IMR-90 (cell line): ENCODE results near the gene CERS4. TPM values are rescaled to one million over a fixed set of nuclear protein-coding genes. Genes with fewer than 3 reads are reported as not detected.

Experiments used
- ATAC-seq: fragments of 200-7000 bp; cut with Tn5 transposase; 2 replicates; pipeline ENCODE4 v1.9.1; 2020; ENCODE audit warnings: low read depth, mild to moderate bottlenecking, moderate library complexity
- Bru-seq: library from RNA; stranded (reverse); fragments of 400-500 nt; gene quantifications from one replicate; lab custom pipeline; 2021; lab: Mats Ljungman, UMichigan
- BruChase-seq, 2 experiments: library from RNA; stranded (reverse); fragments of 400-500 nt; gene quantifications; one replicate each; lab custom pipeline; 2021; lab: Mats Ljungman, UMichigan
- BruUV-seq: library from RNA; stranded (reverse); fragments of 400-500 nt; replicated peaks from 2 replicates; lab custom pipeline; 2021; lab: Mats Ljungman, UMichigan
- CTCF ChIA-PET: fragments of 300-600 bp; formaldehyde crosslinking; extraction: SDS; loops from one replicate; lab custom pipeline; 2021; ENCODE audit warnings: antibody characterized with exemption; lab: Yijun Ruan, JAX
- POLR2A ChIA-PET: fragments of 300-600 bp; sonication (Branson Sonifier 250); formaldehyde crosslinking; loops from one replicate; lab custom pipeline; 2022; ENCODE audit warnings: antibody characterized with exemption; ENCODE audit not compliant: unreplicated experiment; lab: Charles Lee
- DNase-seq: peaks from one replicate; pipeline ENCODE4 v3.0.0; 2013
- H2AFZ ChIP-seq: replicated peaks from 2 replicates; pipeline ENCODE3; 2013; ENCODE audit warnings: low read length, mild to moderate bottlenecking; ENCODE audit not compliant: poor library complexity
- H2AK5ac ChIP-seq: 2 replicates; pipeline ENCODE4 v1.6.1; 2013; ENCODE audit warnings: low read depth, low read length, inconsistent platforms
- H2AK9ac ChIP-seq: replicated peaks from 2 replicates; pipeline ENCODE3; 2013; ENCODE audit warnings: mild to moderate bottlenecking, low read depth, low read length, moderate library complexity; ENCODE audit not compliant: poor library complexity
- H2BK120ac ChIP-seq: 2 replicates; pipeline ENCODE4 v1.6.1; 2013; ENCODE audit warnings: low read depth, low read length, inconsistent platforms
- H2BK15ac ChIP-seq: 3 replicates; pipeline ENCODE4 v1.6.1; 2013; ENCODE audit warnings: low read depth, low read length, inconsistent platforms
- H2BK20ac ChIP-seq: 2 replicates; pipeline ENCODE4 v1.6.1; 2013; ENCODE audit warnings: low read depth, mild to moderate bottlenecking, inconsistent platforms, low read length, moderate library complexity
- H2BK5ac ChIP-seq: 2 replicates; pipeline ENCODE4 v1.6.1; 2013; ENCODE audit warnings: mild to moderate bottlenecking, low read depth, low read length, inconsistent platforms; ENCODE audit not compliant: poor library complexity, severe bottlenecking
- H3K14ac ChIP-seq: replicated peaks from 2 replicates; pipeline ENCODE4 v1.6.1; 2013; ENCODE audit warnings: low read depth, low read length, inconsistent platforms
- H3K18ac ChIP-seq: 2 replicates; pipeline ENCODE4 v1.6.1; 2013; ENCODE audit warnings: low read depth, low read length, control low read depth
- H3K23ac ChIP-seq: 2 replicates; pipeline ENCODE4 v1.6.1; 2013; ENCODE audit warnings: low read depth, low read length, inconsistent platforms
- H3K27ac ChIP-seq: 2 replicates; pipeline ENCODE4 v1.5.1; 2013; ENCODE audit warnings: mild to moderate bottlenecking, control low read depth, low read length; ENCODE audit not compliant: insufficient read depth
- H3K27me3 ChIP-seq: 2 replicates; pipeline ENCODE4 v1.6.1; 2013; ENCODE audit warnings: low read length; ENCODE audit not compliant: control insufficient read depth, insufficient read depth
- H3K36me3 ChIP-seq: 2 replicates; pipeline ENCODE4 v1.6.1; 2013; ENCODE audit warnings: low read length, mixed read lengths; ENCODE audit not compliant: control insufficient read depth, insufficient read depth
- H3K4ac ChIP-seq: 2 replicates; pipeline ENCODE4 v1.6.1; 2013; ENCODE audit warnings: low read depth, low read length, inconsistent platforms
- H3K4me1 ChIP-seq: 2 replicates; pipeline ENCODE4 v1.6.1; 2013; ENCODE audit warnings: low read length, mixed read lengths; ENCODE audit not compliant: control insufficient read depth, insufficient read depth
- H3K4me2 ChIP-seq: 2 replicates; pipeline ENCODE4 v1.6.1; 2013; ENCODE audit warnings: low read depth, mild to moderate bottlenecking, control low read depth, low read length, moderate library complexity
- H3K4me3 ChIP-seq: 2 replicates; pipeline ENCODE4 v1.5.1; 2013; ENCODE audit warnings: low read depth, mild to moderate bottlenecking, control low read depth, low read length, moderate library complexity; ENCODE audit not compliant: insufficient read depth
- H3K56ac ChIP-seq: 2 replicates; pipeline ENCODE4 v1.6.1; 2013; ENCODE audit warnings: low read length, inconsistent platforms; ENCODE audit not compliant: insufficient read depth; ENCODE audit errors: extremely low read depth
- H3K79me1 ChIP-seq, 2 experiments: 2 replicates each; pipeline ENCODE4 v1.6.1; 2013; ENCODE audit warnings: low read length in 2 of 2, inconsistent platforms in 1 of 2, low read depth in 1 of 2
- H3K9ac ChIP-seq: 2 replicates; pipeline ENCODE4 v1.6.1; 2013; ENCODE audit warnings: low read depth, low read length, control low read depth
- H3K9me1 ChIP-seq: 2 replicates; pipeline ENCODE4 v1.6.1; 2013; ENCODE audit warnings: low read length, inconsistent platforms; ENCODE audit not compliant: insufficient read depth
- H3K9me3 ChIP-seq: 2 replicates; pipeline ENCODE4 v1.6.1; 2013; ENCODE audit warnings: low read length; ENCODE audit not compliant: control insufficient read depth, insufficient read depth
- H4K20me1 ChIP-seq: 2 replicates; pipeline ENCODE4 v1.6.1; 2013; ENCODE audit warnings: low read length, inconsistent platforms; ENCODE audit not compliant: insufficient read depth
- H4K5ac ChIP-seq: 2 replicates; pipeline ENCODE4 v1.6.1; 2013; ENCODE audit warnings: mild to moderate bottlenecking, low read depth, low read length, control low read depth
- H4K8ac ChIP-seq, 2 experiments: 2 replicates each; pipeline ENCODE4 v1.6.1; 2013; ENCODE audit warnings: low read depth in 2 of 2, low read length in 2 of 2, control low read depth in 1 of 2, inconsistent platforms in 1 of 2
- H4K91ac ChIP-seq: 2 replicates; pipeline ENCODE4 v1.6.1; 2013; ENCODE audit warnings: low read depth, low read length, inconsistent platforms; ENCODE audit not compliant: insufficient read depth
- BHLHE40 ChIP-seq: fragments of 150-350 bp; IDR thresholded peaks from 2 replicates; pipeline ENCODE4 v1.6.1; 2016; ENCODE audit warnings: mild to moderate bottlenecking, low read depth, low read length
- CEBPB ChIP-seq: IDR thresholded peaks from 2 replicates; pipeline ENCODE4 v1.6.1; 2012; ENCODE audit warnings: low read depth, low read length, improper control_type of control experiment
- CHD1 ChIP-seq: IDR thresholded peaks from 2 replicates; pipeline ENCODE4 v1.6.1; 2012; ENCODE audit warnings: low read depth, low read length, improper control_type of control experiment
- CTCF ChIP-seq: conservative IDR thresholded peaks from 2 replicates; pipeline ENCODE4 v1.5.1; 2012; ENCODE audit warnings: mild to moderate bottlenecking, low read depth, low read length, improper control_type of control experiment
- MAFK ChIP-seq: IDR thresholded peaks from 2 replicates; pipeline ENCODE4 v1.6.1; 2012; ENCODE audit warnings: low read depth, low read length, improper control_type of control experiment
- MAZ ChIP-seq: IDR thresholded peaks from 2 replicates; pipeline ENCODE4 v1.6.1; 2012; ENCODE audit warnings: low read depth, mild to moderate bottlenecking, low read length, improper control_type of control experiment, moderate library complexity, borderline replicate concordance
- MXI1 ChIP-seq: IDR thresholded peaks from 2 replicates; pipeline ENCODE4 v1.6.1; 2012; ENCODE audit warnings: low read depth, mild to moderate bottlenecking, low read length, moderate library complexity, borderline replicate concordance
- NFE2L2 ChIP-seq: fragments of 150-350 bp; IDR thresholded peaks from 2 replicates; pipeline ENCODE4 v1.6.1; 2016; ENCODE audit warnings: low read depth, mild to moderate bottlenecking, low read length
- POLR2A ChIP-seq: IDR thresholded peaks from 2 replicates; pipeline ENCODE4 v1.6.1; 2012; ENCODE audit warnings: mild to moderate bottlenecking, low read depth, low read length
- RAD21 ChIP-seq: IDR thresholded peaks from 2 replicates; pipeline ENCODE4 v1.6.1; 2012; ENCODE audit warnings: low read length, improper control_type of control experiment
- RCOR1 ChIP-seq: IDR thresholded peaks from 2 replicates; pipeline ENCODE4 v1.6.1; 2012; ENCODE audit warnings: mild to moderate bottlenecking, low read length, improper control_type of control experiment; ENCODE audit not compliant: insufficient replicate concordance
- SMC3 ChIP-seq: fragments of 150-350 bp; IDR thresholded peaks from 2 replicates; pipeline ENCODE4 v1.6.1; 2016; ENCODE audit warnings: low read depth, mild to moderate bottlenecking, antibody characterized with exemption, low read length, moderate library complexity
- USF2 ChIP-seq: fragments of 150-350 bp; IDR thresholded peaks from 2 replicates; pipeline ENCODE4 v1.6.1; 2017; ENCODE audit warnings: mild to moderate bottlenecking, antibody characterized with exemption, low read length, low read depth
- WGBS, 2 experiments: methylation state at CpG; one replicate each; pipeline versions ENCODE4 v1.1.5 to v1.1.7; 2013; ENCODE audit warnings: missing lambda C conversion rate in 2 of 2; ENCODE audit not compliant: insufficient read length in 1 of 2; ENCODE audit errors: extremely low coverage in 2 of 2; 5-methylcytosine and 5-hydroxymethylcytosine counted together
- dilution Hi-C: fragments of 300-500 bp; cut with HindIII; formaldehyde crosslinking; loops from one replicate; pipeline ENCODE4 v1.14.3; 2018; ENCODE audit warnings: low sequenced_read_pairs; ENCODE audit not compliant: unreplicated experiment
- in situ Hi-C: fragments of 300-500 bp; cut with MboI; formaldehyde crosslinking; loops from 3 replicates; pipeline ENCODE4 v1.14.3; 2019; ENCODE audit warnings: low sequenced_read_pairs, inconsistent platforms, mixed read lengths
- intact Hi-C: fragments of 100-400 bp; cut with micrococcal nuclease; formaldehyde crosslinking; loops from 2 replicates; pipeline ENCODE4 v1.10.0; 2022
- long read RNA-seq: library from polyadenylated mRNA; unstranded; transcript quantifications from one replicate; pipeline ENCODE4 v2.0.0, GENCODE V29; 2021; ENCODE audit not compliant: unreplicated experiment
- polyA plus RNA-seq, 3 experiments: library from polyadenylated mRNA; depleted of rRNA; stranded (reverse); fragments of >200 nt; gene quantifications; 2 replicates each; pipeline ENCODE4 v1.2.3, GENCODE V29; 2012; ENCODE audit warnings: low replicate concordance in 1 of 3
- total RNA-seq: library from RNA; depleted of rRNA; stranded (reverse); fragments of >200 nt; gene quantifications from 2 replicates; pipeline ENCODE4 v1.2.3, GENCODE V29; 2012; rRNA removed

CERS4 gene
- total RNA-seq (3.2 and 3.9 TPM in 2 replicates), polyA plus RNA-seq (2012; rRNA removed) (5.5 and 5.7 TPM in 2 replicates), Bru-seq, nascent RNA (percentile 50 among the genes with signal in this experiment), BruChase-seq, experiment 1, labeled RNA remaining after a 6-hour chase (percentile 71 among the genes with signal in this experiment), BruChase-seq, experiment 2, labeled RNA remaining after a 2-hour chase (percentile 60 among the genes with signal in this experiment)
- 5.6 and 7.9 TPM in 2 replicates for polyA plus RNA-seq (2012; cell fraction: cytosol; rRNA removed)
- 4.6 and 5.2 TPM in 2 replicates for polyA plus RNA-seq (2012; cell fraction: nucleus; rRNA removed; ENCODE audit: low replicate concordance)
- long read RNA-seq, partial matches to known transcripts, result 4 of 13 reads
- long read RNA-seq, other reads (novel, unspliced or antisense), result 7 of 13 reads

- peak; percentile 20 for DNase-seq
- BruUV-seq, result no TSS peak
- no peak for TF ChIP-seq RAD21
- no peak for TF ChIP-seq USF2
- TF ChIP-seq SMC3, result no peak
- TF ChIP-seq CHD1, result no peak
- no peak for TF ChIP-seq BHLHE40
- no peak for TF ChIP-seq CEBPB
- no peak for TF ChIP-seq NFE2L2
- TF ChIP-seq MXI1, result no peak
- TF ChIP-seq MAFK, result no peak
- TF ChIP-seq CTCF, result no peak
- no peak for TF ChIP-seq POLR2A
- TF ChIP-seq MAZ, result no peak
- TF ChIP-seq RCOR1, result no peak
Observed at GRCh38 chr19:8208922-8209461, at the start of gene CERS4. Gene CERS4, plus strand, starts transcription at chr19:8209370. Its CDS starts 41,707 bp downstream, at chr19:8251077.

More at GRCh38 chr19:8208922-8209461, at the start of gene CERS4:
- no peaks in the 10 kb centered on the region; a peak in 1 of 4 replicates for H3K79me1 ChIP-seq
- H3K9me3 ChIP-seq, result no peaks in the 10 kb centered on the region
- no peak within 1 kb of the TSS for H3K23ac ChIP-seq
- no peak within 1 kb of the TSS for H2BK20ac ChIP-seq
- H2BK5ac ChIP-seq, result no peak within 1 kb of the TSS
- H3K27ac ChIP-seq, result peak within 1 kb of the TSS; percentile 16
- H2BK120ac ChIP-seq, result no peak within 1 kb of the TSS
- H3K56ac ChIP-seq, result no peak within 1 kb of the TSS
- intact Hi-C loops (no loop called here), dilution Hi-C loops (no loop called here), in situ Hi-C loops (no loop called here)
- H2AK9ac ChIP-seq, result peak within 1 kb of the TSS; percentile 12
- POLR2A ChIA-PET, result no interaction called here
- H3K36me3 ChIP-seq, result no peaks in the 10 kb centered on the region
- peak within 1 kb of the TSS; percentile 92 for H2AFZ ChIP-seq
- peak within 1 kb of the TSS; percentile 65 for H3K4me3 ChIP-seq
- peak within 1 kb of the TSS in 1 of 2 experiments; percentile 34; a peak in 1 of 4 replicates for H4K8ac ChIP-seq
- no peaks in the 10 kb centered on the region for H3K9me1 ChIP-seq
- peak within 1 kb of the TSS; percentile 16; the same call in 1 of the 2 replicates for H3K18ac ChIP-seq
- peaks cover 4% of the 10 kb centered on the region; the same call in 1 of the 2 replicates for H3K4me1 ChIP-seq
- H3K4ac ChIP-seq, result no peak within 1 kb of the TSS
- CTCF ChIA-PET, result no interaction called here
- H4K91ac ChIP-seq, result no peak within 1 kb of the TSS
- H2BK15ac ChIP-seq, result no peak within 1 kb of the TSS
- no CpG with 5 or more reads among the region's 60 CpGs for WGBS, 2 experiments
- H3K14ac ChIP-seq, result 0 out of 2 replicates have a peak within 1 kb of the TSS, but pooled peaks have one; percentile 37
- H2AK5ac ChIP-seq, result no peak within 1 kb of the TSS
- peak within 1 kb of the TSS; percentile 78 for H3K4me2 ChIP-seq
- no peak within 1 kb of the TSS; the same call in 1 of the 2 replicates for H4K5ac ChIP-seq
- H4K20me1 ChIP-seq, result no peaks in the 10 kb centered on the region
- peaks cover 14% of the 10 kb centered on the region for H3K27me3 ChIP-seq
- ATAC-seq, result peak; percentile 91
- peak within 1 kb of the TSS; percentile 55 for H3K9ac ChIP-seq
